ENCODE data around the gene ZNF213.
A peak's percentile ranks its signal among the peaks of the same experiment; 100 is the strongest.

ZNF213 gene

DNA sequence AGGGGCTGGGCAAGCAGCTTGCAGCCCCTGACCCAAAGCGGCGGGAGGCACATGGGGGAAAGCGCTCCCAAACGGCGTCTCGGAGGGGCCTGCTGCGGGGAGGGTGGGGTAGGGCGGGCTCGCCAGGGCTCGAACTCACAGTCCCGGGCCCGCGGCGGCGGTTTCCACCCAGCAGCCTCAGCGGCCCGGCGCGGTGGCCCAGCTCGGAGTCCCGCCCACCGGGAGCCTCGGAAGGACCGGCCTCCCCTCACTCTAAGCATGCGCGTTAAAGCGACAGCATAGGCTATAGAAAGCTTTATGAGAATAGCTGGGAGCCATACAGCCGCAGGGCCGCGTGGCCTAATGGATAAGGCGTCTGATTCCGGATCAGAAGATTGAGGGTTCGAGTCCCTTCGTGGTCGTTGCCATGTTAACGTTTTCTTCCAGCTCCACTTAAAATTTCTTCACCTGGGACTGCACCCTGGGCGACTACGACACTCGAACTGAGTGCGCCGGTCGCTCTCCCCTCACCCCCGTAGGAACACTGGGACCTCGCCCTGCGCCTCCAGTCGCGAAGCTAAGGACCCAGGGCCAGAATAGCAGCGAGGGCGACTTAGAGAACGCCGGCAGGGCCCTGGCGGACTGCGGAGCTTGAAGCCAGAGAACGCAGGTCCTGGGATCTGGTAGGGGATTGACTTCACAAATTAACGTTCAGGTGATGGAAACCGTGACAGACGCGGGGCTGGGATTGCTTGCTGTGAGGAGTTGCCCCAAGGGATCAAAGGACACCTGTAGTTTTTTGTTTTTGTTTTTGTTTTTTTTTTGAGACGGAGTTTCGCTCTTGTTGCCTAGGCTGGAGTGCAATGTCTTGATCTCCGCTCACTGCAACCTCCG is 15.8 kb downstream of the ZNF213 start:
- Histone ChIP-seq H4K91ac (ENCODE audit: low read length) (peak overlapping the region; percentile 93), H3K9ac (ENCODE audit: low read length) (peak overlapping the region; percentile 96), H2AFZ (ENCODE audit: low read depth, low read length) (peak overlapping the region; percentile 55), H3K36me3 (ENCODE audit: control insufficient read depth in 1 of 2, insufficient read depth in 2 of 2, low read depth in 1 of 2, low read length in 2 of 2) (no peaks in the 10 kb centered on the region), H3K4me3 (ENCODE audit: insufficient read depth in 1 of 2, low read depth in 1 of 2, low read length in 2 of 2) (peak overlapping the region; percentile 78 to 95), H3K23ac (ENCODE audit: low read length in 2 of 2) (peak overlapping the region in 1 of 2 experiments; percentile 69), H3K27ac (ENCODE audit: low read length, poor library complexity, severe bottlenecking) (peak overlapping the region; percentile 75), H2BK15ac (ENCODE audit: low read depth, poor library complexity, severe bottlenecking) (peak overlapping the region; percentile 12), H2BK120ac (ENCODE audit: low read depth, low read length) (peak overlapping the region; percentile 81), H3K79me1 (replicated peaks; ENCODE audit: low read length, poor library complexity, severe bottlenecking) (no peaks in the 10 kb centered on the region), H4K8ac (ENCODE audit: low read length) (peak overlapping the region; percentile 93), H2AK5ac (ENCODE audit: low read length, severe bottlenecking) (no peak overlapping the region), H3K4me1 (ENCODE audit: control insufficient read depth, insufficient read depth, low read depth, low read length) (peaks cover 21% of the 10 kb centered on the region), H3K27me3 (ENCODE audit: control insufficient read depth in 1 of 2, insufficient read depth in 1 of 2, low read length in 2 of 2) (no peaks in the 10 kb centered on the region), H3K14ac (ENCODE audit: low read length in 2 of 2) (peak overlapping the region in 1 of 2 experiments; percentile 68), H2BK12ac (ENCODE audit: low read length in 2 of 2) (no peak overlapping the region), H2BK5ac (ENCODE audit: low read depth, low read length, poor library complexity, severe bottlenecking) (peak overlapping the region; percentile 10), H3K4me2 (ENCODE audit: low read length, poor library complexity, severe bottlenecking) (peak overlapping the region; percentile 93), H3K4ac (ENCODE audit: low read depth in 1 of 2, low read length in 2 of 2) (peak overlapping the region; percentile 93 to 94), H3K9me3 (ENCODE audit: control insufficient read depth, low read length) (no peaks in the 10 kb centered on the region), H3K18ac (ENCODE audit: low read depth in 1 of 2, low read length in 2 of 2) (peak overlapping the region; percentile 87 to 91)
- 4% methylated on average over 58 of the region's 62 CpGs for whole genome bisulfite sequencing
- DNase-seq: peak; percentile 97

DNA sequence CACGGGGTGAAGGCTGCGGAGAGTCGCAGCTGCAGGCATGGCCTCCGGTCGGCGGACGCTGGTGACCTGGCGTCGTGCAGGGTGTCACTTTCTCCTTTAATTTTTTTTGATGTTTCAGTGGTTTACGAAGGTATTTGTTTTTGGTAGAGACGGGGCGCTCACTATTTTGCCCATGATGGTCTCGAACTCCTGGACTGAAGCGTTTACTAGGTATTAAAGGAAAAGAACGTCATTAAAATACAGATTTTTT is 17.1 kb downstream of the ZNF213 start:
- no peak overlapping the region for H2BK120ac ChIP-seq (ENCODE audit: low read depth, low read length)
- no peak overlapping the region for H2AK5ac ChIP-seq (ENCODE audit: low read length, severe bottlenecking)
- no peaks in the 10 kb centered on the region for H3K36me3 ChIP-seq (ENCODE audit: control insufficient read depth in 1 of 2, insufficient read depth in 2 of 2, low read depth in 1 of 2, low read length in 2 of 2)
- H3K9me3 ChIP-seq (ENCODE audit: control insufficient read depth, low read length): no peaks in the 10 kb centered on the region
- no peak overlapping the region for H3K18ac ChIP-seq (ENCODE audit: low read depth in 1 of 2, low read length in 2 of 2)
- H3K9ac ChIP-seq (ENCODE audit: low read length): peak overlapping the region; percentile 72
- no peaks in the 10 kb centered on the region for H3K79me1 ChIP-seq (replicated peaks; ENCODE audit: low read length, poor library complexity, severe bottlenecking)
- H3K27ac ChIP-seq (ENCODE audit: low read length, poor library complexity, severe bottlenecking): no peak overlapping the region
- peak overlapping the region; percentile 85 for H3K4me2 ChIP-seq (ENCODE audit: low read length, poor library complexity, severe bottlenecking)
- H3K27me3 ChIP-seq (ENCODE audit: control insufficient read depth in 1 of 2, insufficient read depth in 1 of 2, low read length in 2 of 2): no peaks in the 10 kb centered on the region
- H4K91ac ChIP-seq (ENCODE audit: low read length): no peak overlapping the region
- no peak overlapping the region for H3K4ac ChIP-seq (ENCODE audit: low read depth in 1 of 2, low read length in 2 of 2)
- no peak for DNase-seq
- no peak overlapping the region for H2BK15ac ChIP-seq (ENCODE audit: low read depth, poor library complexity, severe bottlenecking)
- no peak overlapping the region for H3K14ac ChIP-seq (ENCODE audit: low read length in 2 of 2)
- H2AFZ ChIP-seq (ENCODE audit: low read depth, low read length): no peak overlapping the region
- peak overlapping the region; percentile 57 to 92 for H3K4me3 ChIP-seq (ENCODE audit: insufficient read depth in 1 of 2, low read depth in 1 of 2, low read length in 2 of 2)
- no peak overlapping the region for H2BK12ac ChIP-seq (ENCODE audit: low read length in 2 of 2)
- 33% methylated on average over 13 of the region's 15 CpGs for WGBS
- peaks cover 21% of the 10 kb centered on the region for H3K4me1 ChIP-seq (ENCODE audit: control insufficient read depth, insufficient read depth, low read depth, low read length)
- H3K23ac ChIP-seq (ENCODE audit: low read length in 2 of 2): no peak overlapping the region
- no peak overlapping the region for H4K8ac ChIP-seq (ENCODE audit: low read length)
- H2BK5ac ChIP-seq (ENCODE audit: low read depth, low read length, poor library complexity, severe bottlenecking): no peak overlapping the region

DNA sequence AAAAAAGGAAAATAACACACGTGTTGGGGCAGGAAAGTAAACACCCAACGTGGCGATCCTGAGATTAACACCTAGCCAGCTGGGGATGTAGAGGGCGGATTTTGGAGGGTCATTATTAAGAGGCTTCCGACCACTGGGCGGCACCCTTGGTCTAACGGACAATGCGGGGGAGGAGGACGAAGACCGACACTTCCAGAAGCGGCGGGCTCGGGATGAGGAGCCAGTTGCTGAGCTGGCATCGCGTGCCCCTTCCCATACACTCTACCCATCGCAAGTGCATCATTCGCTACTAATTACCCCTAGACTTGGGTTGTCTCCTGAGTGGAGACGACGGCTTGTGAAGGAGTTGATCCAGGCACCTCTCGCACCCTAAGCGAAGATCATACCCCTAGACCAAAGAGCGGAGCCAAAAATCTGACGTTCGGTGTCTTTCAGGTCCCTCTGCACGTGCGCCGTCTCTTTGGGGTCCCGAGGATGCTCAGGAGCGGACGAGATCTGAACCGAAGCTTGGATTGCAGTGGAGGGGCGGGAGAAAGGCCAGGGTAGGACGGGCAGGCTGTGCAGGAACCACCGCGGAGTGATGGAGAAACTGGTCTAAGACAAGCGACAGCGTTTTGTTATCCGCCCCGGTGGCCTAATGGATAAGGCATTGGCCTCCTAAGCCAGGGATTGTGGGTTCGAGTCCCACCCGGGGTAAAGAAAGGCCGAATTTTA is 17.6 kb downstream of the ZNF213 start:
- Histone ChIP-seq H4K8ac (ENCODE audit: low read length) (no peak overlapping the region), H2BK120ac (ENCODE audit: low read depth, low read length) (no peak overlapping the region), H3K27ac (ENCODE audit: low read length, poor library complexity, severe bottlenecking) (peak overlapping the region; percentile 23), H3K9ac (ENCODE audit: low read length) (peak overlapping the region; percentile 72), H3K4me1 (ENCODE audit: control insufficient read depth, insufficient read depth, low read depth, low read length) (peaks cover 22% of the 10 kb centered on the region), H3K36me3 (ENCODE audit: control insufficient read depth in 1 of 2, insufficient read depth in 2 of 2, low read depth in 1 of 2, low read length in 2 of 2) (no peaks in the 10 kb centered on the region), H3K18ac (ENCODE audit: low read depth in 1 of 2, low read length in 2 of 2) (peak overlapping the region in 1 of 2 experiments; percentile 29), H3K27me3 (ENCODE audit: control insufficient read depth in 1 of 2, insufficient read depth in 1 of 2, low read length in 2 of 2) (no peaks in the 10 kb centered on the region), H3K23ac (ENCODE audit: low read length in 2 of 2) (no peak overlapping the region), H2AFZ (ENCODE audit: low read depth, low read length) (no peak overlapping the region), H2BK15ac (ENCODE audit: low read depth, poor library complexity, severe bottlenecking) (no peak overlapping the region), H3K14ac (ENCODE audit: low read length in 2 of 2) (no peak overlapping the region), H2AK5ac (ENCODE audit: low read length, severe bottlenecking) (no peak overlapping the region), H4K91ac (ENCODE audit: low read length) (no peak overlapping the region), H3K4me2 (ENCODE audit: low read length, poor library complexity, severe bottlenecking) (peak overlapping the region; percentile 85), H2BK12ac (ENCODE audit: low read length in 2 of 2) (peak overlapping the region; percentile 7 to 17), H3K4me3 (ENCODE audit: insufficient read depth in 1 of 2, low read depth in 1 of 2, low read length in 2 of 2) (peak overlapping the region; percentile 55 to 92), H2BK5ac (ENCODE audit: low read depth, low read length, poor library complexity, severe bottlenecking) (no peak overlapping the region), H3K79me1 (replicated peaks; ENCODE audit: low read length, poor library complexity, severe bottlenecking) (no peaks in the 10 kb centered on the region), H3K4ac (ENCODE audit: low read depth in 1 of 2, low read length in 2 of 2) (no peak overlapping the region), H3K9me3 (ENCODE audit: control insufficient read depth, low read length) (no peaks in the 10 kb centered on the region)
- peak; percentile 84 for DNase-seq
- WGBS: 2% methylated on average over 37 of the region's 42 CpGs

DNA sequence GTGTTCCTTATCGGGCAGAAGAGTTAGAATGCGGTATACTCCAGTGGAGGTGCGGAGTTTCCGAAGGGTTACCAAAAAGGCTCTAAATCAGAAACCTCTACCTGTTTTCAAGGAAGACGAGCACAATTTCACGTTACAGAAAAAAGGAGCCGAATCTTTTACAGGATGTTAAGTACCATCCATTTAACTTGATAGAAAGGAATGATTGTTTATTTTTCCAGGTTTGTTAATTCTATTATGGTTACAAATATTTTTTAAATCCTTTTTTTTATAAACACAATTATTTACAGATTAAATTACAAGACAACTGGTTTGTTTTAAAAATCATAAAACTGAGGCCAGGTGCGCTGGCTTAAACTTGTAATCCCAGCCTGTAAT is 18.2 kb downstream of the ZNF213 start:
- Histone ChIP-seq H3K23ac (ENCODE audit: low read length in 2 of 2) (no peak overlapping the region), H3K9me3 (ENCODE audit: control insufficient read depth, low read length) (no peaks in the 10 kb centered on the region), H2AFZ (ENCODE audit: low read depth, low read length) (no peak overlapping the region), H3K4ac (ENCODE audit: low read depth in 1 of 2, low read length in 2 of 2) (no peak overlapping the region), H3K9ac (ENCODE audit: low read length) (no peak overlapping the region), H3K14ac (ENCODE audit: low read length in 2 of 2) (no peak overlapping the region), H3K18ac (ENCODE audit: low read depth in 1 of 2, low read length in 2 of 2) (no peak overlapping the region), H3K36me3 (ENCODE audit: control insufficient read depth in 1 of 2, insufficient read depth in 2 of 2, low read depth in 1 of 2, low read length in 2 of 2) (no peaks in the 10 kb centered on the region), H2BK120ac (ENCODE audit: low read depth, low read length) (no peak overlapping the region), H2BK15ac (ENCODE audit: low read depth, poor library complexity, severe bottlenecking) (no peak overlapping the region), H3K4me3 (ENCODE audit: insufficient read depth in 1 of 2, low read depth in 1 of 2, low read length in 2 of 2) (peak overlapping the region in 1 of 2 experiments; percentile 92), H3K4me2 (ENCODE audit: low read length, poor library complexity, severe bottlenecking) (no peak overlapping the region), H3K4me1 (ENCODE audit: control insufficient read depth, insufficient read depth, low read depth, low read length) (peaks cover 28% of the 10 kb centered on the region), H3K27me3 (ENCODE audit: control insufficient read depth in 1 of 2, insufficient read depth in 1 of 2, low read length in 2 of 2) (no peaks in the 10 kb centered on the region), H2BK12ac (ENCODE audit: low read length in 2 of 2) (no peak overlapping the region), H3K79me1 (replicated peaks; ENCODE audit: low read length, poor library complexity, severe bottlenecking) (no peaks in the 10 kb centered on the region), H3K27ac (ENCODE audit: low read length, poor library complexity, severe bottlenecking) (no peak overlapping the region), H4K91ac (ENCODE audit: low read length) (no peak overlapping the region), H2AK5ac (ENCODE audit: low read length, severe bottlenecking) (no peak overlapping the region), H4K8ac (ENCODE audit: low read length) (no peak overlapping the region), H2BK5ac (ENCODE audit: low read depth, low read length, poor library complexity, severe bottlenecking) (no peak overlapping the region)
- peak; percentile 92 for DNase-seq
- 27% methylated on average over 3 of the region's 8 CpGs for WGBS

All from mesenchymal stem cell (in vitro differentiated cells and primary cell).